ENCODE measurements around the gene SHQ1. TPM values are rescaled to one million over a fixed set of nuclear protein-coding genes. Genes with fewer than 3 reads are reported as not detected.

SHQ1 gene
- total and polyA plus RNA-seq, 2 donors (not counting 3 experiments of a cell fraction or from before 2014, with no cell fraction given) = 7.3 to 20.6 TPM

DNA sequence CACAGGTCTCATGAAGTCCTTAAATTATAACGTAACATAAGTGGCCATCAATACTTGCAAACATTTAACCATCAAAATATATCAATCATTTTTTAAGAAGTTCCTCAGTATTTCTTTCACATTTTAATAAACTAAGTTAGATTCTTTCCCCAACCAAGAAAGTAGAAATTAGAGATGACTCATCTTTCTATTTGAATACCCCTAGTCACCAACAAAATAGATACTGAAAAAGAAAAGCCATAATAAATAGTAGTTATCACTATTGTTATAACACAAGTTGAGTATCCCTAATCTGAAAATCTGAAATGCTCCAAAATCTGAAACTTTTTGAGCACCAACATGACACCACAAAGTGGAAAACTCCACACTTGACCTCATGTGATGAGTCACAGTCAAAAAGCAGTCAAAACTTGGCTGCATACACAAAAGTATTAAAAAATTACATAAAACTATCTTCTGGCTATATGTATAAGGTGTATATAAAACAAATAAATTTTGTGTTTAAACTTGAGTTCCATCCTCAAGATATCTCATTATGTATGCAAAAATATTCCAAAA lies 3.7 kb downstream of the SHQ1 start:
- Histone ChIP-seq H3K79me2 (ENCODE audit: control insufficient read depth, insufficient read depth, low read length) (peaks cover 18% of the 10 kb centered on the region), H3K36me3 (ENCODE audit: control insufficient read depth in 2 of 2, extremely low read depth in 1 of 2, insufficient read depth in 2 of 2, low read length in 2 of 2) (peaks cover 6% of the 10 kb centered on the region in 2 experiments), H4K20me1 (replicated peaks; ENCODE audit: control insufficient read depth, extremely low read depth, insufficient read depth, low read length) (no peaks in the 10 kb centered on the region), H3K4me1 (ENCODE audit: control insufficient read depth, extremely low read depth, insufficient read depth, low read length) (peaks cover 16% of the 10 kb centered on the region), H3K9me3 (replicated peaks; ENCODE audit: control insufficient read depth, insufficient read depth, low read length) (no peaks in the 10 kb centered on the region), H3K27ac (ENCODE audit: insufficient read depth, low read depth, low read length) (no peak overlapping the region), H3K27me3 (ENCODE audit: control insufficient read depth in 2 of 2, insufficient read depth in 2 of 2, low read length in 2 of 2) (no peaks in the 10 kb centered on the region), H3K9ac (replicated peaks; ENCODE audit: extremely low read depth, insufficient read depth, low read length) (no peak overlapping the region), H3K4me3 (replicated peaks in 1 of 3; ENCODE audit: insufficient read depth in 1 of 3, low read depth in 1 of 3, low read length in 3 of 3) (no peak overlapping the region), H3K4me2 (ENCODE audit: insufficient read depth, low read length) (no peak overlapping the region), H3K9me1 (replicated peaks; ENCODE audit: control insufficient read depth, extremely low read depth, insufficient read depth, low read length) (no peaks in the 10 kb centered on the region), H2AFZ (ENCODE audit: low read depth, low read length) (no peak overlapping the region)
- no peak for FAIRE-seq
- intact Hi-C loops (cut with micrococcal nuclease) = no loop called here
- ChIA-PET CTCF (no interaction called here), POLR2A (no interaction called here)
- TF ChIP-seq POLR2AphosphoS5 (IDR thresholded peaks at IDR 0.05; ENCODE audit: insufficient read depth, low read depth, low read length) (no peak), EZH2 (IDR thresholded peaks at IDR 0.05; ENCODE audit: borderline replicate concordance, low read depth, low read length, severe bottlenecking) (no peak), MYC (IDR thresholded peaks at IDR 0.05; ENCODE audit: low read depth, low read length) (no peak), GATA2 (IDR thresholded peaks at IDR 0.05; ENCODE audit: insufficient read depth, insufficient read length, low read depth, low read length) (no peak), MAX (IDR thresholded peaks at IDR 0.05; ENCODE audit: insufficient read depth, insufficient read length) (no peak), FOS (IDR thresholded peaks at IDR 0.05; ENCODE audit: borderline replicate concordance, insufficient read depth, low read length) (peak; percentile 47)
- DNase-seq (ENCODE audit: low read depth, low spot score) = peak; percentile 3
- dilution Hi-C loops (cut with MboI; ENCODE audit: extremely low pct_ligation_motif_present, low sequenced_read_pairs) = no loop called here
- BruUV-seq (replicated peaks) = no TSS peak

DNA sequence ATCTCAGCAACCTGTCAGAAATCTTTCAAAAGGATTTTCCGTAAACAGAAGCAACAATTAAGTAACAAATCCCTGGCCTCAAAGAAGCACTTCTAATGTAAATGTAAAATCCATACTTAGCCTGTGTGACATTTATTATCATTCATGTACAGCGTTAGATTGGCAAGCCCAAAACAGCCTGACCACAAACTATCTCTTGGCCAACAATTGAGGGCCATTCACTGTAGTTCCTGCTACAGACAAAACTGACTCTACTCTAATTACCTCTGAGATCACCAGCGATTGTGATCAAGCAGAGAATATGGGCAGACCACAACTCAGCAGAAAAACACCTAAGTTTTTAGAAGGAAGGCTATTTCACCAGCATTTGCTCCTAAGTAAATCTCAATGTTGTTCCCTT lies 9.2 kb downstream of the SHQ1 start:
- Histone ChIP-seq H2AFZ (ENCODE audit: low read depth, low read length) (no peak overlapping the region), H3K27me3 (ENCODE audit: control insufficient read depth in 2 of 2, insufficient read depth in 2 of 2, low read length in 2 of 2) (no peaks in the 10 kb centered on the region), H3K79me2 (ENCODE audit: control insufficient read depth, insufficient read depth, low read length) (no peaks in the 10 kb centered on the region), H3K9me3 (replicated peaks; ENCODE audit: control insufficient read depth, insufficient read depth, low read length) (no peaks in the 10 kb centered on the region), H3K4me1 (ENCODE audit: control insufficient read depth, extremely low read depth, insufficient read depth, low read length) (no peaks in the 10 kb centered on the region), H3K27ac (ENCODE audit: insufficient read depth, low read depth, low read length) (no peak overlapping the region), H3K36me3 (ENCODE audit: control insufficient read depth in 2 of 2, extremely low read depth in 1 of 2, insufficient read depth in 2 of 2, low read length in 2 of 2) (peaks cover 6% of the 10 kb centered on the region in 2 experiments), H4K20me1 (replicated peaks; ENCODE audit: control insufficient read depth, extremely low read depth, insufficient read depth, low read length) (no peaks in the 10 kb centered on the region), H3K4me2 (ENCODE audit: insufficient read depth, low read length) (no peak overlapping the region), H3K9ac (replicated peaks; ENCODE audit: extremely low read depth, insufficient read depth, low read length) (no peak overlapping the region), H3K4me3 (replicated peaks in 1 of 3; ENCODE audit: insufficient read depth in 1 of 3, low read depth in 1 of 3, low read length in 3 of 3) (no peak overlapping the region), H3K9me1 (replicated peaks; ENCODE audit: control insufficient read depth, extremely low read depth, insufficient read depth, low read length) (no peaks in the 10 kb centered on the region)
- BruUV-seq (replicated peaks) = no TSS peak
- intact Hi-C loops (cut with micrococcal nuclease) (no loop called here), dilution Hi-C loops (cut with MboI; ENCODE audit: extremely low pct_ligation_motif_present, low sequenced_read_pairs) (no loop called here)
- ChIA-PET CTCF (no interaction called here), POLR2A (no interaction called here)
- TF ChIP-seq MYC (IDR thresholded peaks at IDR 0.05; ENCODE audit: low read depth, low read length) (no peak), GATA2 (IDR thresholded peaks at IDR 0.05; ENCODE audit: insufficient read depth, insufficient read length, low read depth, low read length) (no peak), FOS (IDR thresholded peaks at IDR 0.05; ENCODE audit: borderline replicate concordance, insufficient read depth, low read length) (no peak), JUN (IDR thresholded peaks at IDR 0.05; ENCODE audit: borderline replicate concordance, insufficient read depth, insufficient read length, low read depth) (no peak)
- DNase-seq (ENCODE audit: low read depth, low spot score) (no peak), FAIRE-seq (no peak)

Measured in endothelial cell of umbilical vein (primary cell).